Fibroblast of skin of left quadriceps (primary cell): Measurements from ENCODE around the gene NPM1.

Experiments
- DNase-seq, 2 experiments: peaks; one replicate each; pipeline ENCODE4 v3.0.0-alpha.2; 2013; ENCODE audit warnings: low read depth in 2 of 2

NPM1 gene

GRCh38 chr5:171428168-171428696 lies 40.6 kb downstream of the NPM1 start:
- DNase-seq, result no peak

- no peak for DNase-seq
These were observed 41.3 kb downstream of the NPM1 start for GRCh38 chr5:171428809-171429542.

GRCh38 chr5:171429543-171429910 lies 41.9 kb downstream of the NPM1 start:
- DNase-seq, result no peak

- no peak for DNase-seq
These were observed 43.7 kb downstream of the NPM1 start for GRCh38 chr5:171431251-171431777.

- no peak for DNase-seq
These were observed 44.4 kb downstream of the NPM1 start for GRCh38 chr5:171432076-171432475.

GRCh38 chr5:171432583-171433351 lies 45.1 kb downstream of the NPM1 start:
- DNase-seq, result no peak

GRCh38 chr5:171433352-171433698 lies 45.7 kb downstream of the NPM1 start:
- DNase-seq, result no peak

- DNase-seq, result no peak
These were observed 46.5 kb downstream of the NPM1 start for GRCh38 chr5:171433982-171434676.

- no peak for DNase-seq
These were observed 47.2 kb downstream of the NPM1 start for GRCh38 chr5:171434874-171435273.

- no peak for DNase-seq
These were observed 48.3 kb downstream of the NPM1 start for GRCh38 chr5:171435908-171436307.

- DNase-seq, result no peak
These were observed 49.2 kb downstream of the NPM1 start for GRCh38 chr5:171436804-171437285.

- no peak for DNase-seq
These were observed 49.7 kb downstream of the NPM1 start for GRCh38 chr5:171437286-171437821.

- DNase-seq, result no peak
These were observed 51.1 kb downstream of the NPM1 start for GRCh38 chr5:171438738-171439137.

- DNase-seq, result no peak
These were observed 53.7 kb downstream of the NPM1 start for GRCh38 chr5:171441246-171441791.

GRCh38 chr5:171442287-171443042 lies 54.8 kb downstream of the NPM1 start:
- DNase-seq, result no peak

- no peak for DNase-seq
These were observed 56.9 kb downstream of the NPM1 start for GRCh38 chr5:171444582-171444981.

- DNase-seq, result peak; percentile 48 to 49
These were observed 58.2 kb downstream of the NPM1 start for GRCh38 chr5:171445644-171446516.

GRCh38 chr5:171447226-171447625 lies 59.6 kb downstream of the NPM1 start:
- peak in 1 of 2 experiments; percentile 20 for DNase-seq

- no peak for DNase-seq
These were observed 61.8 kb downstream of the NPM1 start for GRCh38 chr5:171449426-171449825.
